WTC11 (cell line): ENCODE results near the gene INPP5A. TPM values are rescaled to one million over a fixed set of nuclear protein-coding genes. Genes with fewer than 3 reads are reported as not detected.

Experiments
- ATAC-seq: fragments of 200-7000 bp; cut with Tn5 transposase; 2 replicates; pipeline ENCODE4 v1.10.0; 2021; ENCODE audit warnings: mild to moderate bottlenecking, moderate library complexity
- CTCF ChIA-PET: fragments of 300-600 bp; sonication (Branson Sonifier 250); formaldehyde crosslinking; loops from one replicate; lab custom pipeline; 2021; ENCODE audit warnings: antibody characterized with exemption; lab: Charles Lee
- POLR2A ChIA-PET: fragments of 350-600 bp; sonication (Branson Sonifier 250); formaldehyde crosslinking; loops from one replicate; lab custom pipeline; 2021; ENCODE audit warnings: antibody characterized with exemption; lab: Charles Lee
- DNase-seq: peaks from one replicate; pipeline ENCODE4 v3.0.0; 2021; ENCODE audit warnings: low spot score
- H3K27ac Mint-ChIP-seq: 2 replicates; pipeline ENCODE4 v1.8.0; 2021; ENCODE audit warnings: mixed read lengths
- H3K27me3 Mint-ChIP-seq: 2 replicates; pipeline ENCODE4 v1.8.0; 2021; ENCODE audit warnings: low read depth, mild to moderate bottlenecking, moderate library complexity, mixed read lengths
- H3K36me3 Mint-ChIP-seq: 2 replicates; pipeline ENCODE4 v1.8.0; 2021; ENCODE audit warnings: mixed read lengths
- H3K4me1 Mint-ChIP-seq: 2 replicates; pipeline ENCODE4 v1.8.0; 2022; ENCODE audit warnings: mixed read lengths
- H3K4me3 Mint-ChIP-seq: 2 replicates; pipeline ENCODE4 v1.8.0; 2021; ENCODE audit warnings: mild to moderate bottlenecking, moderate library complexity, mixed read lengths
- H3K9me3 Mint-ChIP-seq: 2 replicates; pipeline ENCODE4 v1.8.0; 2021; ENCODE audit warnings: mixed read lengths
- CBFB ChIP-seq: sonication (generic); formaldehyde crosslinking; IDR thresholded peaks from 2 replicates; pipeline ENCODE4 v1.8.1; 2022; ENCODE audit warnings: mild to moderate bottlenecking, low read depth, missing genetic modification reagents
- HMGA2 ChIP-seq: fragments of 250-450 bp; sonication (Bioruptor Pico); IDR thresholded peaks from 2 replicates; pipeline ENCODE4 v1.4.0; 2021; ENCODE audit warnings: mild to moderate bottlenecking, moderate library complexity
- JAZF1 ChIP-seq: fragments of 250-450 bp; sonication (Bioruptor Pico); IDR thresholded peaks from 2 replicates; pipeline ENCODE4 v1.9.0; 2021; ENCODE audit warnings: moderate library complexity, mild to moderate bottlenecking, inconsistent platforms
- NFATC4 ChIP-seq: fragments of 250-450 bp; sonication (Bioruptor Pico); IDR thresholded peaks from 2 replicates; pipeline ENCODE4 v1.9.0; 2021; ENCODE audit warnings: mild to moderate bottlenecking
- NR1H2 ChIP-seq: sonication (generic); formaldehyde crosslinking; IDR thresholded peaks from 2 replicates; pipeline ENCODE4 v1.9.0; 2021; ENCODE audit warnings: mild to moderate bottlenecking, moderate library complexity, missing genetic modification reagents
- NR2C2 ChIP-seq: sonication (generic); formaldehyde crosslinking; IDR thresholded peaks from 2 replicates; pipeline ENCODE4 v1.8.0; 2022; ENCODE audit warnings: mild to moderate bottlenecking, missing genetic modification reagents
- OVOL2 ChIP-seq: fragments of 250-450 bp; sonication (Bioruptor Pico); IDR thresholded peaks from 2 replicates; pipeline ENCODE4 v1.9.0; 2021; ENCODE audit warnings: mild to moderate bottlenecking, borderline replicate concordance
- RORB ChIP-seq: fragments of 250-450 bp; sonication (Bioruptor Pico); IDR thresholded peaks from 2 replicates; pipeline ENCODE4 v1.9.0; 2021; ENCODE audit warnings: mild to moderate bottlenecking
- ZNF121 ChIP-seq: sonication (generic); formaldehyde crosslinking; IDR thresholded peaks from 2 replicates; pipeline ENCODE4 v1.8.0; 2023; ENCODE audit warnings: missing genetic modification reagents
- ZNF396 ChIP-seq: fragments of 250-450 bp; sonication (Bioruptor Pico); IDR thresholded peaks from 2 replicates; pipeline ENCODE4 v1.8.0; 2021; ENCODE audit warnings: mild to moderate bottlenecking, moderate library complexity, borderline replicate concordance
- ZNF423 ChIP-seq: fragments of 250-450 bp; sonication (Bioruptor Pico); IDR thresholded peaks from 2 replicates; pipeline ENCODE4 v2.1.2; 2022; ENCODE audit warnings: mild to moderate bottlenecking, moderate library complexity
- total RNA-seq: library from RNA; stranded (reverse); gene quantifications from 3 replicates; pipeline ENCODE4 v1.2.3, GENCODE V29; 2021
- TF ChIP-seq, protein P1 (sequence below): sonication (generic); formaldehyde crosslinking; IDR thresholded peaks from 2 replicates; pipeline ENCODE4 v1.8.0; 2022; ENCODE audit warnings: mild to moderate bottlenecking, missing genetic modification reagents
- TF ChIP-seq, protein P2 (sequence below): sonication (generic); formaldehyde crosslinking; IDR thresholded peaks from 2 replicates; pipeline ENCODE4 v1.8.1; 2022; ENCODE audit warnings: low read depth, mild to moderate bottlenecking, moderate library complexity, missing genetic modification reagents, borderline replicate concordance
- TF ChIP-seq, protein P3 (sequence below): sonication (generic); formaldehyde crosslinking; conservative IDR thresholded peaks from 2 replicates; pipeline ENCODE4 v1.8.1; 2023; ENCODE audit warnings: mild to moderate bottlenecking, low read depth, missing genetic modification reagents, moderate library complexity
- TF ChIP-seq, protein P4 (sequence below): sonication (generic); formaldehyde crosslinking; IDR thresholded peaks from 2 replicates; pipeline ENCODE4 v1.8.0; 2023; ENCODE audit warnings: missing genetic modification reagents, mild to moderate bottlenecking, borderline replicate concordance
- TF ChIP-seq, protein P5 (sequence below): sonication (generic); formaldehyde crosslinking; IDR thresholded peaks from 2 replicates; pipeline ENCODE4 v1.8.1; 2023; ENCODE audit warnings: mild to moderate bottlenecking, missing genetic modification reagents, moderate library complexity

INPP5A gene
- total RNA-seq, 1 experiment from 2014 or later: 22.1 TPM

DNA sequence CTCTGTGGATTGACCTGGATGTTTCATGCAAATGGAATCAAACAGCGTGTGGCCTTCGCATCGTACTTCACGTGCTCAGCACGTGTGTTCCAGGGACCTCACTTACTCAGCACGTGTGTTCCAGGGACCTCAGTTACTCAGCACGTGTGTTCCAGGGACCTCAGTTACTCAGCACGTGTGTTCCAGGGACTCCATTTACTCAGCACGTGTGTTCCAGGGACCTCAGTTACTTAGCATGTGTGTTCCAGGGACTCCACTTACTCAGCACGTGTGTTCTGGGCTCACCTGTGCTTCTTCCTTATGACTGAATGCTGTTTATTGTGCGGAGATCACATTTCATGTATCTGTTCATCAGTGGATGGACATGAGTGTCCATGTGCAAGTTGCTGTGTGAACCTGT is 22.0 kb downstream of the INPP5A start (continued):
- no peak for TF ChIP-seq RORB

DNA sequence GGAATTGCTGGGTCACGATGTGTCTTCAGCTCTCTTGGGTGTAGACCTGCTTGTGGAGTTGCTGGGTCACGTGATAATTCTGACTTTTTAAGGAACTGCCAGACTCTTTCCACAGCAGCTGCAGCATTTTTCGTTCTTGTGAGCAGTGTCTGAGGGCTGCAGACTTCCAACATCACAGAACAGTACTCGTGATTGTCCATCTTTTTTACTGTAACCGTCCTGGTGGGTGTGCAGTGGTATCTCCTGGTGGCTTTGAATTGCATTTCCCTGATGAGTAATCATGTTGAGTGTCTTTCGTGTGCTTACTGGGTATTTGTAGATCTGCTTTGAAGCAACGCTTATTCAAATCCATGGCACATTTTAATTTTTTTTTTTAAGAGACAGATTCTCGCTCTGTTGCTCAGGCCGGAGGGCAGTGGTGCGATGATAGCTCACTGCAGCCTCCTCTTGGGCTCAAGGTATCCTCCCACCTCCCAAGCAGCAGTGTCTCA is 22.7 kb downstream of the INPP5A start:
- Mint-ChIP-seq H3K27ac (no peak overlapping the region), H3K9me3 (peaks cover 6% of the 10 kb centered on the region; the same call in 1 of the 2 replicates), H3K4me3 (no peak overlapping the region), H3K36me3 (peaks cover 2% of the 10 kb centered on the region; the same call in 1 of the 2 replicates), H3K4me1 (peaks cover 3% of the 10 kb centered on the region; the same call in 1 of the 2 replicates), H3K27me3 (no peaks in the 10 kb centered on the region)
- ATAC-seq: no peak
- DNase-seq: no peak
- ChIA-PET CTCF (interaction anchor here (0.5 to 0.6 kb wide), 2 partner anchors 9 to 157 kb away, joined by 3 to 4 read pairs; no protein-coding TSS in a partner anchor), POLR2A (interaction anchor here (0.9 kb wide), 1 partner anchor 19 kb away, joined by 3 read pairs; no protein-coding TSS in a partner anchor)
- TF ChIP-seq NFATC4 (CRISPR knock-in tag): no peak
- TF ChIP-seq NR2C2 (CRISPR knock-in tag): no peak
- TF ChIP-seq JAZF1 (CRISPR knock-in tag): no peak
- TF ChIP-seq, protein P1, sequence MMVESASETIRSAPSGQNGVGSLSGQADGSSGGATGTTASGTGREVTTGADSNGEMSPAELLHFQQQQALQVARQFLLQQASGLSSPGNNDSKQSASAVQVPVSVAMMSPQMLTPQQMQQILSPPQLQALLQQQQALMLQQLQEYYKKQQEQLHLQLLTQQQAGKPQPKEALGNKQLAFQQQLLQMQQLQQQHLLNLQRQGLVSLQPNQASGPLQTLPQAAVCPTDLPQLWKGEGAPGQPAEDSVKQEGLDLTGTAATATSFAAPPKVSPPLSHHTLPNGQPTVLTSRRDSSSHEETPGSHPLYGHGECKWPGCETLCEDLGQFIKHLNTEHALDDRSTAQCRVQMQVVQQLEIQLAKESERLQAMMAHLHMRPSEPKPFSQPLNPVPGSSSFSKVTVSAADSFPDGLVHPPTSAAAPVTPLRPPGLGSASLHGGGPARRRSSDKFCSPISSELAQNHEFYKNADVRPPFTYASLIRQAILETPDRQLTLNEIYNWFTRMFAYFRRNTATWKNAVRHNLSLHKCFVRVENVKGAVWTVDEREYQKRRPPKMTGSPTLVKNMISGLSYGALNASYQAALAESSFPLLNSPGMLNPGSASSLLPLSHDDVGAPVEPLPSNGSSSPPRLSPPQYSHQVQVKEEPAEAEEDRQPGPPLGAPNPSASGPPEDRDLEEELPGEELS: no peak
- TF ChIP-seq OVOL2 (CRISPR knock-in tag): no peak
- TF ChIP-seq ZNF121 (CRISPR knock-in tag): no peak
- no peak for TF ChIP-seq ZNF396 (CRISPR knock-in tag)
- TF ChIP-seq CBFB (CRISPR knock-in tag): no peak
- TF ChIP-seq, protein P2, sequence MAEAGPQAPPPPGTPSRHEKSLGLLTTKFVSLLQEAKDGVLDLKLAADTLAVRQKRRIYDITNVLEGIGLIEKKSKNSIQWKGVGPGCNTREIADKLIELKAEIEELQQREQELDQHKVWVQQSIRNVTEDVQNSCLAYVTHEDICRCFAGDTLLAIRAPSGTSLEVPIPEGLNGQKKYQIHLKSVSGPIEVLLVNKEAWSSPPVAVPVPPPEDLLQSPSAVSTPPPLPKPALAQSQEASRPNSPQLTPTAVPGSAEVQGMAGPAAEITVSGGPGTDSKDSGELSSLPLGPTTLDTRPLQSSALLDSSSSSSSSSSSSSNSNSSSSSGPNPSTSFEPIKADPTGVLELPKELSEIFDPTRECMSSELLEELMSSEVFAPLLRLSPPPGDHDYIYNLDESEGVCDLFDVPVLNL: no peak
- TF ChIP-seq, protein P3, sequence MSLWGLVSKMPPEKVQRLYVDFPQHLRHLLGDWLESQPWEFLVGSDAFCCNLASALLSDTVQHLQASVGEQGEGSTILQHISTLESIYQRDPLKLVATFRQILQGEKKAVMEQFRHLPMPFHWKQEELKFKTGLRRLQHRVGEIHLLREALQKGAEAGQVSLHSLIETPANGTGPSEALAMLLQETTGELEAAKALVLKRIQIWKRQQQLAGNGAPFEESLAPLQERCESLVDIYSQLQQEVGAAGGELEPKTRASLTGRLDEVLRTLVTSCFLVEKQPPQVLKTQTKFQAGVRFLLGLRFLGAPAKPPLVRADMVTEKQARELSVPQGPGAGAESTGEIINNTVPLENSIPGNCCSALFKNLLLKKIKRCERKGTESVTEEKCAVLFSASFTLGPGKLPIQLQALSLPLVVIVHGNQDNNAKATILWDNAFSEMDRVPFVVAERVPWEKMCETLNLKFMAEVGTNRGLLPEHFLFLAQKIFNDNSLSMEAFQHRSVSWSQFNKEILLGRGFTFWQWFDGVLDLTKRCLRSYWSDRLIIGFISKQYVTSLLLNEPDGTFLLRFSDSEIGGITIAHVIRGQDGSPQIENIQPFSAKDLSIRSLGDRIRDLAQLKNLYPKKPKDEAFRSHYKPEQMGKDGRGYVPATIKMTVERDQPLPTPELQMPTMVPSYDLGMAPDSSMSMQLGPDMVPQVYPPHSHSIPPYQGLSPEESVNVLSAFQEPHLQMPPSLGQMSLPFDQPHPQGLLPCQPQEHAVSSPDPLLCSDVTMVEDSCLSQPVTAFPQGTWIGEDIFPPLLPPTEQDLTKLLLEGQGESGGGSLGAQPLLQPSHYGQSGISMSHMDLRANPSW: no peak
- TF ChIP-seq HMGA2 (CRISPR knock-in tag): no peak
- TF ChIP-seq NR1H2 (CRISPR knock-in tag): no peak
- TF ChIP-seq, protein P4, sequence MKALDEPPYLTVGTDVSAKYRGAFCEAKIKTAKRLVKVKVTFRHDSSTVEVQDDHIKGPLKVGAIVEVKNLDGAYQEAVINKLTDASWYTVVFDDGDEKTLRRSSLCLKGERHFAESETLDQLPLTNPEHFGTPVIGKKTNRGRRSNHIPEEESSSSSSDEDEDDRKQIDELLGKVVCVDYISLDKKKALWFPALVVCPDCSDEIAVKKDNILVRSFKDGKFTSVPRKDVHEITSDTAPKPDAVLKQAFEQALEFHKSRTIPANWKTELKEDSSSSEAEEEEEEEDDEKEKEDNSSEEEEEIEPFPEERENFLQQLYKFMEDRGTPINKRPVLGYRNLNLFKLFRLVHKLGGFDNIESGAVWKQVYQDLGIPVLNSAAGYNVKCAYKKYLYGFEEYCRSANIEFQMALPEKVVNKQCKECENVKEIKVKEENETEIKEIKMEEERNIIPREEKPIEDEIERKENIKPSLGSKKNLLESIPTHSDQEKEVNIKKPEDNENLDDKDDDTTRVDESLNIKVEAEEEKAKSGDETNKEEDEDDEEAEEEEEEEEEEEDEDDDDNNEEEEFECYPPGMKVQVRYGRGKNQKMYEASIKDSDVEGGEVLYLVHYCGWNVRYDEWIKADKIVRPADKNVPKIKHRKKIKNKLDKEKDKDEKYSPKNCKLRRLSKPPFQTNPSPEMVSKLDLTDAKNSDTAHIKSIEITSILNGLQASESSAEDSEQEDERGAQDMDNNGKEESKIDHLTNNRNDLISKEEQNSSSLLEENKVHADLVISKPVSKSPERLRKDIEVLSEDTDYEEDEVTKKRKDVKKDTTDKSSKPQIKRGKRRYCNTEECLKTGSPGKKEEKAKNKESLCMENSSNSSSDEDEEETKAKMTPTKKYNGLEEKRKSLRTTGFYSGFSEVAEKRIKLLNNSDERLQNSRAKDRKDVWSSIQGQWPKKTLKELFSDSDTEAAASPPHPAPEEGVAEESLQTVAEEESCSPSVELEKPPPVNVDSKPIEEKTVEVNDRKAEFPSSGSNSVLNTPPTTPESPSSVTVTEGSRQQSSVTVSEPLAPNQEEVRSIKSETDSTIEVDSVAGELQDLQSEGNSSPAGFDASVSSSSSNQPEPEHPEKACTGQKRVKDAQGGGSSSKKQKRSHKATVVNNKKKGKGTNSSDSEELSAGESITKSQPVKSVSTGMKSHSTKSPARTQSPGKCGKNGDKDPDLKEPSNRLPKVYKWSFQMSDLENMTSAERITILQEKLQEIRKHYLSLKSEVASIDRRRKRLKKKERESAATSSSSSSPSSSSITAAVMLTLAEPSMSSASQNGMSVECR: no peak
- TF ChIP-seq, protein P5, sequence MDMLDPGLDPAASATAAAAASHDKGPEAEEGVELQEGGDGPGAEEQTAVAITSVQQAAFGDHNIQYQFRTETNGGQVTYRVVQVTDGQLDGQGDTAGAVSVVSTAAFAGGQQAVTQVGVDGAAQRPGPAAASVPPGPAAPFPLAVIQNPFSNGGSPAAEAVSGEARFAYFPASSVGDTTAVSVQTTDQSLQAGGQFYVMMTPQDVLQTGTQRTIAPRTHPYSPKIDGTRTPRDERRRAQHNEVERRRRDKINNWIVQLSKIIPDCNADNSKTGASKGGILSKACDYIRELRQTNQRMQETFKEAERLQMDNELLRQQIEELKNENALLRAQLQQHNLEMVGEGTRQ (CRISPR knock-in tag): no peak
- no peak for TF ChIP-seq ZNF423
